PFSK-1 (cell line): ENCODE measurements around the gene CYB5B.
A peak's percentile ranks its signal among the peaks of the same experiment; 100 is the strongest.

Experiments
- FOXP2 ChIP-seq: optimal IDR thresholded peaks from 2 replicates; pipeline ENCODE3; 2011; ENCODE audit warnings: borderline replicate concordance, control low read depth, inconsistent platforms; ENCODE audit not compliant: insufficient read depth; ENCODE audit errors: extremely low read length, extremely low read depth
- POLR2AphosphoS5 ChIP-seq: IDR thresholded peaks from 2 replicates; pipeline ENCODE4 v1.6.1; 2012; ENCODE audit warnings: low read depth, mild to moderate bottlenecking, control low read depth, low read length, moderate library complexity
- SIN3A ChIP-seq: IDR thresholded peaks from 2 replicates; pipeline ENCODE4 v1.6.1; 2012; ENCODE audit warnings: mild to moderate bottlenecking, low read length, moderate library complexity, borderline replicate concordance; ENCODE audit not compliant: insufficient read depth
- TAF1 ChIP-seq: IDR thresholded peaks from 2 replicates; pipeline ENCODE4 v1.6.1; 2012; ENCODE audit warnings: low read length, control low read depth, borderline replicate concordance; ENCODE audit not compliant: insufficient read depth
- TF ChIP-seq, protein P1 (sequence below), 2 experiments: IDR thresholded peaks; 2 replicates each; pipeline versions ENCODE4 v1.6.1 to v1.8.0; 2011 to 2012; ENCODE audit warnings: low read depth in 2 of 2, low read length in 2 of 2, control low read depth in 1 of 2, inconsistent platforms in 1 of 2, mild to moderate bottlenecking in 1 of 2, moderate library complexity in 1 of 2; ENCODE audit not compliant: insufficient read depth in 1 of 2

CYB5B gene

GRCh38 chr16:69481901-69482341 lies 57.5 kb downstream of the CYB5B start:
- no peak for TF ChIP-seq SIN3A

DNA sequence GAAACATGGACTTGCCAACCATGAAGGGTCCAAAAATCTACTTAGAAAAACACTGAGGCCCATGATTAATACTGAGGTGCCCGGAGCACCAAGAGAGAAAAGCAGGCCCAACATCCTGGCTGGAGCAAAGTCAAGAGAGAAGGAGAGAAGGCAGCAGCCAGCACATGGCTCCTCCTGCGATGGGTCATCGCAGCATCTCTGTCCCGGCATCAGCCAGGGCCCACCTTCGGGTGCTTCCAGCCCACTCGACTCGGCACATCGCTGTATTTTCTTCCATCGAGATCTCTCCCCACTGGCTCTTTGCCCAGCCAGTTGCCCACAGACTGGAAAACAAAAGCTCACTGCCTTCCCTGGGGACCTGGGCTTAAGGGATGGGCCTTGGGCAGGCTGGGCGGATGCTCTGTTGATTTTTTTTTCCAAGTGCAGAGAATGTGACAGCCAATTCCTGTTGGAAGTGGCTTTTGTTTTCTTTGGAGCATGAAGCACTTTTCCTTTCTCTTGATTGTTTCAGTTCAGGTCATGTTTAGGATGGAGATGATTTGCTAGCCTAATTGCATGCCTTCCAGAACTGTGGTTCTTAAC lies 58.1 kb downstream of the CYB5B start:
- no peak for TF ChIP-seq POLR2AphosphoS5
- TF ChIP-seq, protein P1, sequence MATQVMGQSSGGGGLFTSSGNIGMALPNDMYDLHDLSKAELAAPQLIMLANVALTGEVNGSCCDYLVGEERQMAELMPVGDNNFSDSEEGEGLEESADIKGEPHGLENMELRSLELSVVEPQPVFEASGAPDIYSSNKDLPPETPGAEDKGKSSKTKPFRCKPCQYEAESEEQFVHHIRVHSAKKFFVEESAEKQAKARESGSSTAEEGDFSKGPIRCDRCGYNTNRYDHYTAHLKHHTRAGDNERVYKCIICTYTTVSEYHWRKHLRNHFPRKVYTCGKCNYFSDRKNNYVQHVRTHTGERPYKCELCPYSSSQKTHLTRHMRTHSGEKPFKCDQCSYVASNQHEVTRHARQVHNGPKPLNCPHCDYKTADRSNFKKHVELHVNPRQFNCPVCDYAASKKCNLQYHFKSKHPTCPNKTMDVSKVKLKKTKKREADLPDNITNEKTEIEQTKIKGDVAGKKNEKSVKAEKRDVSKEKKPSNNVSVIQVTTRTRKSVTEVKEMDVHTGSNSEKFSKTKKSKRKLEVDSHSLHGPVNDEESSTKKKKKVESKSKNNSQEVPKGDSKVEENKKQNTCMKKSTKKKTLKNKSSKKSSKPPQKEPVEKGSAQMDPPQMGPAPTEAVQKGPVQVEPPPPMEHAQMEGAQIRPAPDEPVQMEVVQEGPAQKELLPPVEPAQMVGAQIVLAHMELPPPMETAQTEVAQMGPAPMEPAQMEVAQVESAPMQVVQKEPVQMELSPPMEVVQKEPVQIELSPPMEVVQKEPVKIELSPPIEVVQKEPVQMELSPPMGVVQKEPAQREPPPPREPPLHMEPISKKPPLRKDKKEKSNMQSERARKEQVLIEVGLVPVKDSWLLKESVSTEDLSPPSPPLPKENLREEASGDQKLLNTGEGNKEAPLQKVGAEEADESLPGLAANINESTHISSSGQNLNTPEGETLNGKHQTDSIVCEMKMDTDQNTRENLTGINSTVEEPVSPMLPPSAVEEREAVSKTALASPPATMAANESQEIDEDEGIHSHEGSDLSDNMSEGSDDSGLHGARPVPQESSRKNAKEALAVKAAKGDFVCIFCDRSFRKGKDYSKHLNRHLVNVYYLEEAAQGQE (IDR thresholded peaks at IDR 0.05; ENCODE audit: insufficient read depth in 1 of 2, low read depth in 2 of 2, low read length in 2 of 2): peak in 1 of 2 experiments; percentile 51; a peak in 1 of 4 replicates
- no peak for TF ChIP-seq TAF1
- peak; percentile 34 for TF ChIP-seq FOXP2
- TF ChIP-seq SIN3A: no peak

DNA sequence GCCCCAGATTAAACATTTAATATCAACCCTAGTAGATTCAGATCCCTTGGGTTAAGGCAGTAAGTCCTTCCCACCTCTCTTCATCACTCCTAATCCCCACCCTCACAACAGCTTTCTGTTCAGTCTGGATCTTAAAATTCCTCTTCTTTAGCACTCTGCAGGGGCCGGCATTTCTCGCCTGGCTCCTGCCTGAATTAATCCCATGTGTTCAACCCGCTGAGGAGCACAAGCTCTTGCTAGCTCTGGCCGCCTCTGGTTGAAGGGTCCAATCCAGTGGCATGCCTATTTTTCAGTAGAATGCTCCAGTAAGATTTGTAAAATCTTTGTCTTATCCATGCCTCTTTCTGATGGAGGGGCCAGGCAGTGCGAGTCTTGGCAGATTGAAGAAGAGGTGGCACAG lies 59.2 kb downstream of the CYB5B start:
- no peak for TF ChIP-seq POLR2AphosphoS5

DNA sequence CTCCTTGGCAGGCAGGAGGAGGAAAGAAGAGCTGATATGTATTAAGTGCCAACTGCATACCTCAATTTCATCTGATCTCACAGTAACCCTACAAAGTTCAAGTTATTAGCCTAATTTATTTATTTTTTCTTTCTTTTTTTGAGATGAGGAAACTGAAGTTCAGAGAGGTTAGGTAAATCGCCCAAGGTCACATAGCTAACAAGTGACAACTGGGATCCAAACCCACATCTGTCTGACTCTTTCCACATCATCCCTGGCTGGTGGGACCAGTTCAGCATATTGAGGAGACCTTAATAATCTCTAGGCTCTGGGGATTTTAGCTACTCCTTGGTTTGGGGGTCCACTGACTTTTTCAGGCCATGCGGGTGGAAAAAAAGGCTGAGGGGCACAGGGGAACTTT lies 60.9 kb downstream of the CYB5B start:
- no peak for TF ChIP-seq TAF1

GRCh38 chr16:69485816-69486215 lies 61.4 kb downstream of the CYB5B start:
- TF ChIP-seq TAF1 (no peak), POLR2AphosphoS5 (no peak), SIN3A (no peak), FOXP2 (no peak)
- TF ChIP-seq, protein P1 (IDR thresholded peaks at IDR 0.05; ENCODE audit: insufficient read depth in 1 of 2, low read depth in 2 of 2, low read length in 2 of 2): no peak

GRCh38 chr16:69486272-69486671 lies 61.9 kb downstream of the CYB5B start:
- TF ChIP-seq POLR2AphosphoS5: no peak
- TF ChIP-seq TAF1: no peak
- TF ChIP-seq SIN3A: no peak
- no peak for TF ChIP-seq FOXP2
- TF ChIP-seq, protein P1 (IDR thresholded peaks at IDR 0.05; ENCODE audit: insufficient read depth in 1 of 2, low read depth in 2 of 2, low read length in 2 of 2): no peak

DNA sequence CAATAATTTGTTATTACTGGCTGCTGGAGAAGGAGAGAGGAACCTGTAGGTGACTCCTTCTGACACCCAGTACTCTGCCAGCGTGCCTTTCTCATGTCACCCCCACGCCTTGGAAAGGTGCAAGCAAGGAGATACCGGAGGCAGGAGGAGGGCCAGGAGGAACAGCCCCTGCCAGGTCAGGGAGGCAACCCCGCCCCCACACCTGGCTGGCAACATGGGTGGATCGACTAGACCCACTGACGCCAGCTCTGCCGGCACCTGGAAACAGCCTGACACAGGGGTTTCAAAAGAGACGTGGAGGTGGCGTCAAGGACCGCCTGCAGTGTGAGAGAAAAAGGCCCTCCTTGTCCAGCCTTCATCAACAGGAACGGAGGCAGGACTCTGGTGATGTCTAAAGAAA lies 62.3 kb downstream of the CYB5B start:
- TF ChIP-seq, protein P1 (IDR thresholded peaks at IDR 0.05; ENCODE audit: insufficient read depth in 1 of 2, low read depth in 2 of 2, low read length in 2 of 2): no peak
- no peak for TF ChIP-seq TAF1
- no peak for TF ChIP-seq FOXP2
- TF ChIP-seq POLR2AphosphoS5: no peak
- no peak for TF ChIP-seq SIN3A
